IPS-18c (cell line): ENCODE data around the gene ADAP2.
"Not testable (repeated sequence)": the region's sequence is repeated elsewhere in the genome, so short reads cannot be mapped to it uniquely, and the experiment has no call there.

ENCODE experiments used
- H3K4me3 ChIP-seq: 2 replicates; pipeline ENCODE4 v1.7.0; 2013; ENCODE audit warnings: low read depth, mild to moderate bottlenecking, low read length, moderate library complexity; ENCODE audit not compliant: insufficient read depth
- H3K9me3 ChIP-seq: one replicate; pipeline ENCODE4 v1.6.1; 2013; ENCODE audit warnings: mild to moderate bottlenecking, low read length, moderate library complexity; ENCODE audit not compliant: control insufficient read depth, insufficient read depth

Gene ADAP2

DNA sequence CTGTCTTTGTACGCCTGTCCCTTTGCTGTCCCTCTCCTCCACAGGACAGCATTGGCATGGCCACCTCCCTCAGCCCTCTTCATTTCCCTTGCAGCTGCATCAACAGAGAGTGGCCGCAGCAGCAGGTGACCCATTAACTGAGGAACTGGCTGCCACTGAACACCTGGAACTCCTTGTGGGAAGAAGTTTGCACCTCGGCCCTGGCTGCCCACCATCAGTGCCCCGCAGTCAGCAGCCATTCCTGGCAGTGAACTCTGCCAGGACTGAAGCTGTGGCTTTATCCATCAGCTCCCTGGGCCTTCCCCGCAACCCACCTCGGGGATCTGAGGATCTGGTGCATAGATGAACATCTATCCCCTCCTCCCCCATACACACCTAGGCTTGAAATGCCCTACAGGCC, 36.0 kb downstream of the ADAP2 start:
- Histone ChIP-seq H3K9me3 (no peaks in the 10 kb centered on the region), H3K4me3 (no peak overlapping the region)

DNA sequence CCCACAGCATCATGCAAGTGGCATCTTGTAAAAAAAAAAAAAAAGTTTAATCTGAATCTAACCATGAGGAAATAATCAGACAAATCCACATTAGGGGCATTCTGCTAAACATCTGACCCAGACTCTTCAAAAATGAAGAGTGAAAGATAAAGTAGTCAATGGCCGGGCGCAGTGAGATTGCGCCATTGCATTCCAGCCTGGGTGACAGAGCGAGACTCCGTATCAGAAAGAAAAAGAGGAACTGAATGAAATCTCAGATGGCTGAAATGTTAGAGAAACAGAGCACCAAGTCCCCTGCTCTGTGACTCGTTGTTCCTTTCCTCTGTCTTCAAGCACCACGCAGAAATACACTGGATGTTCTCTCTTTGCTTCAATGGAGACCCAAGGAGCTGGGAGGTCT, 36.4 kb downstream of the ADAP2 start:
- H3K4me3 ChIP-seq = no peak overlapping the region
- H3K9me3 ChIP-seq = no peaks in the 10 kb centered on the region

DNA sequence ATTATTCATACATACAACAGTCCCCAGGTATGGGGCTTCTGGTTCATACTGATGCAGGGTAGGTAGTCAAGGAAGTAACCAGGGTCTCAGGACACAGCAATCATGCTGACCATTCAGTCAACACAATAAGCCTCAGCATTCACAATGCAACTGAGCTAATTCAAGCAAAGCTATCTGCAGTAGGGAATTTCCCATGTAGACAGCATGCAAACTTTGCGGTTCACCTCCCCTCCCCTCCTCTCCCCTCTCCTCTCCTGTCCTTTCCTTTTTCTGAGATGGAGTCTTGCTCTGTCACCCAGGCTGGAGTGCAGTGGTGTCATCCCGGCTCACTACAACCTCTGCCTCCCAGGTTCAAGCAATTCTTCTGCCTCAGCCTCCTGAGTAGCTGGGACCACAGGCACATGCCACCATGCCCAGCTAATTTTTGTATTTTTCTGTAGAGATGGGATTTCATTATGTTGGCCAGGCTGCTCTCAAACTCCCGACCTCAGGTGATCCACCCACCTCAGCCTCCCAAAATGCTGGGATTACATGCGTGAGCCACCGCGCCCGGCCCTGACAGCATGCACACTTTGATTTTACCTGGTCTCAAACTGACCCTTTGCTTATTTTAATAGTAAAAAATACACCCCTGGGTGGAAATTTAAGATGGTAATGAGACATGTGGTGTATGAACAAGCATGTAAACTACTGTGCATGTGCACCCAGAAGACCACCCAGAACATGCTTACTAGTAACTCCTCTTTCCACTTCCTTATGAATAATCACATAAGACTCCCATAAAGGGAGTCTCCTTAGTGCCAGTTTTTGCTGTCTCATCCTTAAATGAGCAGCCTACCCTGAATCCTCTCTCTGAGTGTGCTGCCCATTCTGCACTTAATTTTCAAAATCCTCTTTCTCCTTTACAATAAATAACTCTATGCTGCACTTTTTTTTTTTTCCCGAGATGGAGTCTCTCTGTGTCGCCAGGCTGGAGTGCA, 39.8 kb downstream of the ADAP2 start:
- Histone ChIP-seq H3K9me3 (no peaks in the 10 kb centered on the region), H3K4me3 (no peak overlapping the region)

DNA sequence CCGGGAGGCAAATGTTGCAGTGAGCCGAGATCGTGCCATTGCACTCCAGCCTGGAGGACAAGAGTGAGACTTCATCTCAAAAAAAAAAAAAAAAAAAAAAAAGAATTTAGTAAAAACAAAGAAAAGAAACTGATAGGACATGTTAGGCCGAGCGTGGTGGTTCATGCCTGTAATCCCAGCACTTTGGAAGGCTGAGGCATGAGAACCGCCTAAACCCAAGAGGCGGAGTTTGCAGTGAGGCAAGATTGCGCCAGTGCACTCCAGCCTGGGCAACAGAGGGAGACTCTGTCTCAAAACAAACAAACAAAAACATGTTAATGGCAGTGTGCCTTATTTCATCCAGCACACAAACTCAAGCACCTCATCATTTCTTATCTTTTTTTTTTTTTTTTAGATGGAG, 42.6 kb downstream of the ADAP2 start:
- not testable (repeated sequence) for H3K9me3 ChIP-seq, H3K4me3 ChIP-seq

DNA sequence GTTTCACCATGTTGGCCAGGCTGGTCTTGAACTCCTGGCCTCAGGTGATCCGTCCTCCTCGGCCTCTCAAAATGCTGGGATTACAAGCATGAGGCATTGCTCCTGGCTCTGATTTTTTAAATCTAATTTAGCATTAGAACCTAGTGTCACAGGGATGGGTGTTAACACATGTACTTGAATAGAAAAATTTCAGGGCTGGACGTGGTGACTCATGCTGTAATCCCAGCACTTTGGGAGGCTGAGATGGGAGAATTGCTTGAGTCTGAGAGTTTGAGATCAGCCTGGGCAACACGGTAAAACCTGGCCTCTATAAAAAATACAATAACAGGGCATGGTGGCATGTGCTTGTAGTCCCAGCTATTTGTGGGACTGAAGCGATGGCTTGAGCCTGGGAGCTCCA, 43.1 kb downstream of the ADAP2 start:
- no peak overlapping the region for H3K4me3 ChIP-seq
- H3K9me3 ChIP-seq = no peaks in the 10 kb centered on the region

DNA sequence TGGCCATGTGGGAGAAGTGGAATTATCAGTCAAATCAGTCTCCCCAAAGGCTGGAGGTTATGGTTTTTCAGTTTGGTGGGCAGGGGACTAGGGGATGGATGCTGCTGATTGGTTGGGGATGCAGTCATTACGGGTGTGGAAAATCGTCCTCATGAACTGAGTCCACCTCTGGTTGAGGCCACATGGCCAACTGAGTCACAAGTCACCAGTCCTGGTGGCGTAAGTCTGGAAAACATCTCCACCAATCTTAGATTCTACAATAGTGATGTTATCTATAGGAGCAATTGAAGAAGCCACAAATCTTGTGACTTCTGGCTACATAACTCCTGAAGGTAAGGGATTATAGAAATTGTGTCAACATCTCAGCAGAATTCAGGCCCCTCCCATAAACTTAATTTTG, 43.9 kb downstream of the ADAP2 start:
- no peaks in the 10 kb centered on the region for H3K9me3 ChIP-seq
- no peak overlapping the region for H3K4me3 ChIP-seq

DNA sequence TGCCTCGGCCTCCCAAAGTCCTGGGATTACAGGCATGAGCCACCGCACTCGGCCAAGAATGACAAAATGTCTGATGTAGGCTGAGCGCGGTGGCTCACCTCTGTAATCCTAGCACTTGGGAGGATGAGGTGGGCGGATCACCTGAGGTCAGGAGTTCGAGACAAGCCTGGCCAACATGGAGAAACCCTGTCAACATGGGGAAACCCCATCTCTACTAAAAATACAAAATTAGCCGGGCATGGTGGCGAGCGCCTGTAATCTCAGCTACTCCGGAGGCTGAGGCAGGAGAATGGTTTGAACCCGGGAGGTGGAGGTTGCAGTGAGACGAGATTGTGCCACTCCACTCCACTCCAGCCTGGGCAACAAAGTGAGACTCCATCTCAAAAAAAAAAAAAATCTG, 46.2 kb downstream of the ADAP2 start:
- not testable (repeated sequence) for H3K4me3 ChIP-seq, H3K9me3 ChIP-seq

DNA sequence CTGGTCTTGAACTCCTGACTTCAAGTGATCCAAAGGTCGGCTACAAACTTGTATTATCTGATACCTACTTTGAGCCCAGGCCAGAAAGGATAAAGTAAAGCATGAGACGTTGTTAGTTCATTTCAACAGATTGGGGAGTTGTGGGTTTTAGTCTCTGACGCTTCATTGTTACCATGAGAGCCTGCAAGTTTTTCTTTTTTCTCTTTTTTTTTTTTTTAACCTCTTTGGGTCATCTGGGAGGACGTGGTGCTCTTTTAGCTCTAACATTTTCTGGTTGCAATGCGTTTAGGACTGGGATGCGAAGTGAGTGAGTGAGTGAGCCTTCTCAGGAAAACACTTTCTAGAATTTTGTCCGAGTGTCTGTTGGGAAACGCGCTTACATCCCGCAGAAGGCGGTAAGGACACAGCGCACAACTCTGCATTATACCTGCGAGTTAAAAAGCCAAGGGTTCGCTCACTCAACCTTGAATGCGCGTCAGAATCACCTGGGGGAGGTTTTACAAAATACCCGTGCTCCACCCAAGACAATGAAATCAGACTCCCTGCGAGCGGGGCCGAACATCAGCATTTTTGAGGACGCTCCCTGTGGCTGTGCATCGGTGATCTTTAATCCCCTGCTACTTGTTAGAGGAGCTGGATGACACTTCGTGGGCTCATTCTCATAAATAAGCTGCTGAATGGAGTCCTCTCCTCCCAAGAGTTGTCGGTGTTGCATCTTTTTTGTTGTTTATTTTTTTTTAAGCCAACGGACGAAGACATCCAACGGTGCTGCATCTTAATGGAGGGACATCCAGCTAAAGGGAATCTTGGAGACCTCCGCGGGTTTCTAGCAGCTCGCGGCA, 48.5 kb downstream of the ADAP2 start:
- H3K4me3 ChIP-seq = peak overlapping the region; percentile 72
- peaks cover 2% of the 10 kb centered on the region for H3K9me3 ChIP-seq

DNA sequence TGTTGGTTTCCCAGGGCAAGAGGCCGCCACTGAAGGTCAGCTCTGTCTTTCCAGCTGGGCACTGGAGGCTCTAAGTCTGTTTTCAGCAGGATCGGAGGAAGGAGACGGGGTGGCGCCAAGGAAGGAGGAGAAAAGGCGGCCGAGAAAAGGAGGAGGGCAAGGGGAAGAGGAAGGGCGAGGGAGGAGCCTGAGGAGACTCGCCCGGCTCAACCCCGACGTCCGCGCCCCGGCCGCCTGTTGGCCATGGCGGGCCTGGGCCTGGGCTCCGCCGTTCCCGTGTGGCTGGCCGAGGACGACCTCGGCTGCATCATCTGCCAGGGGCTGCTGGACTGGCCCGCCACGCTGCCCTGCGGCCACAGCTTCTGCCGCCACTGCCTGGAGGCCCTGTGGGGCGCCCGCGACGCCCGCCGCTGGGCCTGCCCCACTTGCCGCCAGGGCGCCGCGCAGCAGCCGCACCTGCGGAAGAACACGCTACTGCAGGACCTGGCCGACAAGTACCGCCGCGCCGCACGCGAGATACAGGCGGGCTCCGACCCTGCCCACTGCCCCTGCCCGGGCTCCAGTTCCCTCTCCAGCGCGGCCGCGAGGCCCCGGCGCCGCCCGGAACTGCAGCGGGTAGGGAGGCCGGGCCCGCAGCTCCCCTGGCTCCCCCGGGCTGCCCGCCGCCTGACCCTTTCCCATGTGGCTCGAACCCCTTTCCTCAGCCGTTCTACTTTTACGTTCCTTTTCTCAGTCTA, 49.3 kb downstream of the ADAP2 start, which contains the start of gene RNF135:
Gene RNF135 (plus strand): TSS at position 209 of the 737 bp plus-strand sequence. CDS start 35 bp downstream, at position 244.
- Histone ChIP-seq H3K9me3 (peaks cover 4% of the 10 kb centered on the region), H3K4me3 (peak within 1 kb of the TSS; percentile 72)

DNA sequence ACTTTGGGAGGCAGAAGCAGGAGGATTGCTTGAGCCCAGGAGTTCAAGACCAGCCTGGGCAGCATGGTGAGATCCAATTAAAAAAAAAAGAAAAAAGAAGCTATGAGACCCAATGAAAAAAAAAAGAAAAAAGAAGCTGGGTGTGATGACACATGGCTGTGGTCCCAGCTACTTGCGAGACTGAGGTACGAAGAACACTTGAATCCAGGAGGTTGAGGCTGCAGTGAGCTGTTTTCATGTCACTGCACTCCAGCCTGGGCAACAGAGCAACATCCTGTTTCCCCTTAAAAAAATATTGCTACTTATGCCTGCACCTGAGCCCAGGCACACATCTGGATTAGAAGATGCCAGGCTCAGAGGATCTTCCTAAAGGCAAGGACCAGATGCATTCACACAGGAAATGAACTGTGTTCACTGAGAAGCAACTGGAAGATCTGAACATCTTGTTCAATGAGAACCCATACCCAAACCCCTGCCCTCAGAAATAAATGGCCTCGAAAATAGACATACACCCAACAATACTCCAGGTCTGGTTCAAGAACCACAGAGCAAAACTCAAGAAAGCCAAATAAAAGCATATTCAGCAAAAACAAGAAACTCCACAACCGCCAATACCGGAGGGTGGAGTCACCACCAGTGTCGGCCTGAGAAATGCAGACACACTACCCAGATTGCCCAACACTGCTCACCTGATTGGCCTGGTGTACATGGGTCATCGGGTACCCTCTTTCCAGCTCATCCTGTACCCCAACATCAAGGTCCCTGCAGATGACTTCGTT, 53.5 kb downstream of the ADAP2 start:
- no peak overlapping the region for H3K4me3 ChIP-seq

DNA sequence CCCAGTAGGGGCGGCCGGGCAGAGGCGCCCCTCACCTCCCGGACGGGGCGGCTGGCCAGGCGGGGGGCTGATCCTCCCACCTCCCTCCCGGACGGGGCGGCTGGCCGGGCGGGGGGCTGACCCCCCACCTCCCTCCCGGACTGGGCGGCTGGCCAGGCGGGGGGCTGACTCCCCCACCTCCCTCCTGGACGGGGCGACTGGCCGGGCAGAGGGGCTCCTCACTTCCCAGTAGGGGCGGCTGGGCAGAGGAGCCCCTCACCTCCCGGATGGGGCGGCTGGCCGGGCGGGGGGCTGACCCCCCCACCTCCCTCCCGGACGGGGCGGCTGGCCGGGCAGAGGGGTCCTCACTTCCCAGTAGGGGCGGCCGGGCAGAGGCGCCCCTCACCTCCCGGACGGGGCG, 58.2 kb downstream of the ADAP2 start:
- not testable (repeated sequence) for H3K9me3 ChIP-seq

More for the DNA sequence above, 53.5 kb downstream of the ADAP2 start:
- H3K9me3 ChIP-seq = peaks cover 4% of the 10 kb centered on the region

DNA sequence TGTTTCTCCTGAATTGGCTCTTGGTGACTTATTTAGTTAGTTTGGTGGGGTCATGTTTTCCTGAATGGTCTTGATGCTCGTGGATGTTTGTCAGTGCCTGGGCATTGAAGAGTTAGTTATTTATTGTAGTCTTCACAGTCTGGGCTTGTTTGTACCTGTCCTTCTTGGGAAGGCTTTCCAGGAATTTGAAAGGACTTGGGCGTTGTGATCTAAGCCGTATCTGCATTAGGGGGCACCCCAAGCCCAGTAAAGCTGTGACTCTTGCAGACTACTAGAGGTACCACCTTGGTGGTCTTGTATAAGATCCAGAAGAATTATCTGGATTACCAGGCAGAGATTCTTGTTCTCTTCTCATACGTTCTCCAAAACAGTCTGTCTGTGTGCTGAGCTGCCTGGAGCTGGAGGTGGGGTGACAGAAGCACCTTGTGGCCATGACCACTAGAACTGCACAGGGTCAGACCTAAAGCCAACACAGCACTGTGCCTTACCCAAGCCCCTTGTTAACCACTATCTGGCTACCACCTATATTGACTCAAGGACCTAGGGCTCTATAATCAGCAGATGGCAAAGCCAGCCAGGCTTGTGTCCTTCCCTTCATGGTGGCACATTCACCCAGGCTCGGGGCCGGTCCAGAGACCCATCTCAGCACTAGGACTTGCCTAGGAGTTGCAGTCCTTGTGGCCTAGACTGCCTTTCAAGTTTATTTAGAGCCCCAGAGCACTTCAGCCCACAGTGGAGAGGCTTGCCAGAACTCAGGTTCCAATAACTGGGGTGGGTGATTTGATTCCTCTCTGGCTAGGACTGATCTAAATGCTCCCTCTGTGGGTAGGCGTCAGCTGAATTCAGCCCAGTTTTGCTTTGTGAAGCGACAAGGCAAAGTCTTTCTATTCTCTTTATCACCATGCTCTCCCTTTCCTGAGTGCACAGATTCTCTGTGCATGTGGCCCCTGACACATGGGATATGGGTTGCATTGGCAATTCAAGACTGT, 60.1 kb downstream of the ADAP2 start:
- H3K4me3 ChIP-seq = no peak overlapping the region
- no peaks in the 10 kb centered on the region for H3K9me3 ChIP-seq

More for the DNA sequence above, 58.2 kb downstream of the ADAP2 start:
- H3K4me3 ChIP-seq = not testable (repeated sequence)

DNA sequence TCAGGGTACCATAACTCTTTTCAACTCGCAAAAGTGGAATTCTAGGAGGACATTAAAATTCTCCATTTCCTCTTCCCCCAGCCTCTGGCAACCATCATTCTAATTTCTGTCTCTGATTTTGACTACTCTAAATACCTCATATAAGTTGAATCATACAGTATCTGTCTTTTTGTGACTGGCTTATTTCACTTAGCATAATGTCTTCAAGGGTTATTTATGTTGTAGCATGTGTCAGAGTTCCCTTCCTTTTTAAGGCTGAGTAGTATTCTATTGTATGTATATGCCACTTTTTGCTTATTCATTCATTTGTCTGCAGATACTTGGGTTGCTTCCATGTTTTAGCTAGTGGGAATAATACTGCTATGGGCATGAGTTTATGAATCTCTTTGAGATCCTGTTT, 61.1 kb downstream of the ADAP2 start:
- Histone ChIP-seq H3K9me3 (no peaks in the 10 kb centered on the region), H3K4me3 (no peak overlapping the region)

DNA sequence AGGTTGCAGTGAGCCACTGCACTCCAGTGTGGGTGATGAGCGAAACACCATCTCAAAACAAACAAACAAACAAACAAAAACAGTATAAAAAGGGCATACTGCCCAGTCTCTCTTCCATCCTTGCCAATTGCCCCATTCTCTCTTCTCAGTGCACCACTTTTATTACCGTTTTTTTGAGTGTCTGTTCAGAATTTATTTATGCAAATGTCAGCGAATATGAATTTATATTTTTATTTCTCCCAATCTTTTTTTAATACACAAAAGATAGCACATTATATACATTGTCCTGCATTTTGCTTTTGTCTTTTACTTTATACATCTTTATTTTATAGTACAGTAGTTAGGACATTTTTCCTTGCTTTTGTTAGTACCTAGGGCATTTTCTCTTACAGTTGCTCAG, 68.7 kb downstream of the ADAP2 start:
- Histone ChIP-seq H3K9me3 (no peaks in the 10 kb centered on the region), H3K4me3 (no peak overlapping the region)

DNA sequence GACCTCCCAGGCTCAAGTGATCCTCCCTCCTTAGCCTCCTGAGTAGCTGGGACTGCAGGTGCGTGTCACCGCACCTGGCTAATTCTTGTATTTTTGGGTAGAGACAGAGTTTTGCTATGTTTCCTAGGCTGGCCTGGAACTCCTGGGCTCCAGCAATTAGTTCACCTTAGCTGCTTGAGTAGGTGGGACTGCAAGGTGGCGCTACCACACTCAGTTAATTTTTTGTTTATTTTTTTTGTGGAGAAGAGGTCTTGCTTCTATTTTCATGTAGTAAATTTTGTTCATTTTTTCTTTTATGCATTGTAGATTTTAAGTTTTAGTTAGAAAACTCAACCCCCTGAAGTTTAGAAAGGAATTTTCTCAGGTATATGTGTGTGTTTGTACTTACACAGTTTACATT, 70.8 kb downstream of the ADAP2 start:
- Histone ChIP-seq H3K4me3 (no peak overlapping the region), H3K9me3 (no peaks in the 10 kb centered on the region)

DNA sequence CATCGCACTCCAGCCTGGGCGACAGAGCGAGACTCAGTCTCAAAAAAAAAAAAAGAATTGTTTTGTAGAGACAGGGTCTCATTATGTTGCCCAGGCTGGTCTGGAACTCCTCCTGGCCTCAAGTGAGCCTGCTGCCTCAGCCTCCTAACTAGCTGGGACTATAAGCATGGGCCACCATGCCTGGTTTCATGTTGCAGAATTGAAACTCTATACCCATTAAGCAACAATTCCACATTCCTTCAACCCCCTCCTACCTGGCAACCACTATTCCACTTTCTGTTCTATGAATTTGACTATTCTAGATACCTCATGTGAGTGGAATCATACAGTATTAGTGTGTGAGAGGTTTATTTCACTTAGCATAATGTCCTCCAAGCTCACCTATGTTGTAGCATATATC, 73.6 kb downstream of the ADAP2 start:
- no peak overlapping the region for H3K4me3 ChIP-seq
- no peaks in the 10 kb centered on the region for H3K9me3 ChIP-seq
